NCI-H1436 treated with DMSO at 0.1 percent for 48 hours (cell line): ENCODE results near the gene STPG3.

Experiments
- DNase-seq: peaks from one replicate; lab custom pipeline; 2025; lab: John Stamatoyannopoulos, UW

Gene STPG3

GRCh38 chr9:137280474-137281344 is 29.6 kb downstream of the STPG3 start:
- no peak for DNase-seq

GRCh38 chr9:137281345-137282116 is 30.4 kb downstream of the STPG3 start:
- no peak for DNase-seq

DNA sequence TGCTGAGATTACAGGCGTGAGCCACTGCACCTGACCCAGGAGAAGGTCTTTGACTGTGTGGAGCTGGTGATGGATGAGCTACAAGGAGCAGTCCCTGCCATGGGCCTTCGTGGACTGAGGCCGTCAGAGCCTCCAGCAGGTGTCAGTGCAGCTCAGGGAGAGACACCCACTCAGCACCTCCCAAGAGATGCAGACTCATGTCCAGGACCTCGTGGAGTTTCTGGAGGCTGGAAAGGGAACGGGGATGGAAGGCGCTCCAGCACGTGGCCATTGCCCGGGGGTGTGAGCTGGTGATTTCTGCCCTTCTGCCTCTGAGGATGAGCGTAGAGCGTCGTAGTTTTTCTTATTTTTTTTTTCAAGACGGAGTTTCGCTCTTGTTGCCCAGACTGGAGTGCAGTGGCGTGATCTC is 35.9 kb downstream of the STPG3 start:
- DNase-seq = no peak

GRCh38 chr9:137293094-137293481 is 42.0 kb downstream of the STPG3 start:
- no peak for DNase-seq

DNA sequence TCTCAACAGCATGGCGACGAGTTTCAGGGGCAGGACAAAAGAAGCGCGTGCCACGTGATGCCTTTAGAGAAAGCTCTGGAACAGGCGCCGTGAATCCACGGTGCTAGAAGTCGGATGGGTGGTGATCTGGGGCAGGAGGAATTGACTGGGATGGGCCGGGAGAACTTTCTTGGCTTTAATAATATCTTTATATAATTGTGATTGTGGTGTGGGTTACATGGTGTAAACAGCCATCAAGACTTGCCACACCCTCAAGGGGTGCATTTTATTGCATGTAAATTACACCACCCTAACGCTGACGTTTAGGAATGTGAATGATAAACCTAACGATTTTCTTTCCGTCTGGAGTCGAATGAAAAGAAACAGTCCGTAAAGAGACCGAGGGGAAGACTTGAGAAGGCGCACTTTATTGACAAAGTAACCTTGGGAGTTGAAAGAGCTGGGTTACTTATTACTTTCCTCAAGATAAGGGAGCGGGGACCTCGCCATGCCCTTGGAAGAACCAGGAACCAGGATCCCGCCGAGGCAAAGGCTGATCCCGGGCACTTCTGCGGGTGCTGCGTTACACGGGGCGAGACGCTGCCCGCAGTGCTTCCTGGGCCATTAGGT is 42.5 kb downstream of the STPG3 start:
- no peak for DNase-seq

GRCh38 chr9:137294091-137294680 is 43.1 kb downstream of the STPG3 start:
- no peak for DNase-seq

DNA sequence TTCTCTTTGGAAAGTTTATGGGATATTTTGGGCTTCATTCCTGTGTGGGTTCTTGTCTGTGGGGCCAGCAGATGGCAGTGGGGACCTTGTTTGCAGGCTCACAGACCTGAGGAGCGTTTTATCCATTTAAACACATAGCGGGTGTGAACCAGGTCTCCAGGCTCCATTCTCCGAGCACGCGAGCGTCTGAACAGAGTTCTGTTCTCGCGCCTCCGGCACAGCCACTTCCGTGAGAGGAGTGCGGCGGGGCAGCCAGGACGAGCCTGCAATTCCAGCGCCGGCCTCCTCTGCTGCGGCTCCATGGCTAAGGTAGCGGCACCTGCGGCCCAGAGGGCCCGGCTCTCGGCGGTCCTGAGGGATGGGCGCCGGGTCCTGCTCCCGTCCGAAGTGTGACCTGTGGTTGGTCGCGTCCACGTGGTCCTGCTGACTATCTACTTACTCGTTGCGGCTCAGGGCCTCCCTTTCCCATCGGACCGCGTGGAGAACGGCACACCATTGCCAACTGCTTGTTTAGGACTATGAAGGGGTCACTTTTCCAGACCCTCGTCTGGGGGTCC is 43.7 kb downstream of the STPG3 start:
- no peak for DNase-seq

GRCh38 chr9:137295238-137295811 is 44.2 kb downstream of the STPG3 start:
- no peak for DNase-seq

DNA sequence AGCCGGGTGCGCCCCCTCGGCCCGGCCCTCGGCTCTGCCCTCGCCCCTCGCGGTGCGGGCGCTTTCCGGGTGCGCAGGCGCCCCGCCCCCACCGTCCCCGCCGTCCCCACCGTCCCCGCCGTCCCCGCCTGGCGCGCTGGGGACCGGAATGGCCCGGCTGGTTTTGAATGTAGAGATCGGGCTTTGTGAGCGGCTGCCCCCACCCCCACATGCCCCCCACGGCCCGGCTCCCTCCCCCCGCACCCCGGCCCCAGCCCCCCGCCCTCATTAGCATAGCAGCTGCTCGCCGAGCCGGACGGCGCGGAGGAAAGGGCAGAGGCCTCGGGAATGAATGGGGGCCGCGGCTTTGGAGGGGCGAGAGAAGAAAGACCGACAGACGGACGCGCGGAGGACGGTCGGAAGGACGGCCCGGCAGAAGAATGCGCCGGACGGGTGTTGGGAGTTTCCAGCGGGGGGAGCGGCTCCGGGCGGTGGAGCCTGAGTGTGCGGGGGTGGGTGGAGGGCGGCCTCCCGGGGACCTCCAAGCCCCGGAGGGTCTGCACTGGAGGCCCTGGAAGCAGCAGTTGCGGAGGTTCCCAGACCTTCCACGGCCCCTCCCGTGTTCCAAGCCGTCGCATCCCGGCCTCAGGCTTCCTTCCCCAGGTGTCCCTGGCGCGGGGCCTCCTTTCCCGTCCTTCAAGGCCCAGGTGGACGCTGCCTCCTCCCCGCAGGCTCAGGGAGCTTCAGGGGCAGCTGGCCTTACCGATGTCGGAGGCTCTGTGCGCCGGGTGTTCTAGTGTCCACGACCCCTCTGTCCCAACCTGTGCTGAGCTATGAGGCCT is 45.0 kb downstream of the STPG3 start:
- DNase-seq = no peak

DNA sequence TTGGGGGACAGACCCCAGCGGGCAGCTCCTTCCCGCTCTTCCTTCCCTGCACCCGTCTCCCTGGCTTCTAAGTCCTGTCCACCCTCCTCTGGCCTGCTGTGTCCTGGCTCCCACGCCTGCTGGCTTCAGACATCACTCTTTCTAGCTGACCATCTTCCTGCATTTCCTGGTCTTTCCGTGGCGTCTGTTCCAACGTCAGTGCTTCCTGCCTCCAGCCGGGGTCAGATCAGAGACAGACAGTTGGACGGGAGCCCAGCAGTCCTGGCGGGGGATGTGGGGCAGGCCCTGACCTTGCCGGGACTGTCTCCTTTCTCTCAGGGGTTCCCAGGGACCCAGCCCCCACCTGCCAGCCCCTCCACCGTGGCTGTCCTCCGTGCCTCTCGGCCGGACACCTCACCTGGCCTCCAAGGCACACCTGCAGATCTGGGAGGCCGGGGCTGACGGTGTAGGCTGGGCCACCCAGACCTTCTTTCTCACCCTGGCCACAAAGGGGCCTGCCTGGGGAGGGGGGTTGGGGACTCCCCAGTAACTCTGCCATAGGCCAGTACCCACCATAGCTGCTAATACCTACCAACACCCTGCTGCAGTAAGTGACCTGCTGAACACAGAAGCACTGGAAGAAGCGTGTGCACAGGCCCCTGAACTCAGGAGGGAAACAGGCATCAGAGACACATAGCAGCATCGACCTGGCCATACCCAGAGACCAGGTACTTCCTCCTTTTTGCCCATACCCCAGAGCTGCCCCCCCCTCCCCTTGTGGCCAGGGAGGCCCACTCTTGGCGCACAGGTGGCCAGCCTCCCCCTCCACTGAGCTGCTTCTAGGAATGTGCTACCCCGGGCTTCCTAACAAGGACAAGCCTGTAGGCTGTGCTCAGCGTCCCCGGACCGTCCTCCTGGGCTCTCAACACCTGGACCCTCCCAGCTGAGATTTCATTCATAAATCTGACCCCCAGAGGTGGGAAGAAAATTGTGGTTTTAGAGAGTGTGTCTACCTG is 45.9 kb downstream of the STPG3 start:
- no peak for DNase-seq

- no peak for DNase-seq
Observed at GRCh38 chr9:137297966-137298365, 46.9 kb downstream of the STPG3 start.

DNA sequence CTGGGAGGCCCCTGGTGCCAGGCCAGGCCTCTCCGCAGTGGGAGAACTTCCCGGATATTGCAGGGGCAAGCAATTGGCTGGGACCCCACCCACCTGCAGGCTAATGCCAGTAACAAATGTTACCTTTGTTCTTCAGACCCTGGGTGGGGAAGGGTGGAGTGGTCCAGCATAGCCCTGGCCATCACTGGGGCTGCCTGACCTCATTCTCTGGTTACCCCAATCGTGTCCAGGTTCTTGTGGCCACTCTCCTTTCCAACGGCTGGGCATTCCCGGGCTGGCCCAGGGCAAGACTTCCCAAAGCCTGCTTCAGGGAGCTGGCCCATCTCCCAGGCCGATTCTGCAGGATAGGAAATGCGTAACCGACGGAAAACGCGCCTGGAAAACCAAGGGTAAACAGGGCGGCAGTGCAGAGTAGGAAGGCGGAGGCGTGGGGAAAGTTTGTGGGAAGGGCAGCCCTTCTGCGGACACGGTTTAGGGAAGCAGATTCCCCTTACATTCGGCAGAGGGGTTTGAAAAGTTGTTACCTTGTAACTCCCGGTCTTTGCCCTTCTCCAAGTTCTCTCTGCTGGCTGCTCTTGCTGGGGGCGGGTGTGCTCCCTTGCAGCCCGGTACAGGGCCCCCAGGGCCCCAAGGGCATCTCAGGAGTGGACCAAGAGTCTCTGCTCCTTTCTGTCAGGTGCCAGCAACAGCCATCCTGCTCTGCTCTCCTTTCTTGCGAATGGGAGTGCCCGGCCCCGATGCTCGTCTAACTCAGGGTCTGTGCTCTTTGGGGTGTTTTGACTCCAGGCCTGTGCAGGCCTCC is 47.5 kb downstream of the STPG3 start:
- DNase-seq = no peak

DNA sequence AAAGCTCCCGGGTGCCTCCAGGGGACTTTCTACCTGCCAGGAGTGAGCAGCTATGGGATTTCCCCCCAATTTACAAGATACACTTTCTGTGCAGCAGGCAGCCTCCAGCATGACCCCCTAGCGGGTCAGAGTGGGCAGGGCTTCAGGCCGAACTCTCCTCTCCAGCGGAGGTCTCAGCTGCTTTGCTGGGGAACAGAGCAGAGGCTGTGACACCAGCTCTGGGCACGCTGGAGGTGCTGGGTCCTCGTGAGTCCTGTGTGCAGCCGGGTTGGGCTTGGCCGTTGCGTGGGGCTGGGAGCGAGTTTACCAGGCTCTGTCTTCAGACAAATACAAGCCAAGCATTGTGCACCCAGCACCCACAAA is 48.1 kb downstream of the STPG3 start:
- no peak for DNase-seq

DNA sequence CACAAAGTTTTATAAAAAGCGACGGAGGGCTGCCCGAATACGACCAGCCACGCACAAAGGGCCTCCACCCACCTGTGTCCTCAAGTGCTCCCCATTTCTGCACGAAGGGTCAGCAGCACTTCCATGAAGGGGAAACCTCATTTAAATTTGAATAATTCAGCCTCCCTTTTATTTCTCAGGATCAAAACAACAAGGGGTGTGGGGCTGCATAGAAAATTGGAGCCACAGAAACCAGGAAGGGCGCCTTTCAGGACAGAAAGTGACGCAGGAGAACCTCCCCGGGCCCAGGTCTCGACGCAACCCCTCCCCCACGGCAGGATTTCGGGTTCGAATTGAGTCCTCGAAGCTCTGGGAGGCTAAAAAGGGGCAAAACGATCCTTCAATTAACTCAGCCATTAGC is 48.9 kb downstream of the STPG3 start:
- no peak for DNase-seq

- no peak for DNase-seq
Observed at GRCh38 chr9:137300567-137301080, 49.5 kb downstream of the STPG3 start.

GRCh38 chr9:137301081-137301947 is 50.2 kb downstream of the STPG3 start:
- DNase-seq = no peak

DNA sequence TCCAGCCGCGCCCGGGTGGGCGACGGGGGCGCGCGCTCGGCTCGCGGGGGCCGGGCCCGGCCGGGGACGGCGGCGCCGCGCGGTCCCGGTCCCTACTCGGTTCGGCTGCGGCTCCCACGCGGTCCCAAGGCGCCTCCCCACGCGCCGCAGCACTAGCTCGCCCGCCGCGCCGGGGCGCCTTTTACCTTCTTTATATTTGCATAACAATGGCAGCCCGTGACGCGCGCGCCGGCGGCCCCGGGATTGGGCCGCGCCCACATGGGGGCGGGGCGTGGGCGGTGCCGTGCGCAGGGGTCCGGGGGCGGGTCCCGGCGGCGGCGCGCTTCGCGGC is 51.0 kb downstream of the STPG3 start, which contains the start of gene NRARP:
Gene NRARP (minus strand): TSS at position 154 of the 331 bp plus-strand sequence. CDS start 343 bp downstream, outside the sequence.
- DNase-seq = no peak
